Fibroblast of mammary gland (primary cell): ENCODE measurements around the gene KLHL7.

Source experiments
- DNase-seq: peaks from one replicate; pipeline ENCODE4 v3.0.0-alpha.2; 2010; ENCODE audit warnings: low read depth
- H3K4me3 ChIP-seq: 2 replicates; pipeline ENCODE4 v1.5.1; 2011; ENCODE audit warnings: low read depth, mild to moderate bottlenecking, low read length, moderate library complexity; ENCODE audit not compliant: control insufficient read depth
- TF ChIP-seq, protein P1 (sequence below): conservative IDR thresholded peaks from 2 replicates; pipeline ENCODE4 v1.5.1; 2011; ENCODE audit warnings: low read depth, low read length, inconsistent platforms; ENCODE audit not compliant: control insufficient read depth, insufficient read depth

KLHL7 gene

DNA sequence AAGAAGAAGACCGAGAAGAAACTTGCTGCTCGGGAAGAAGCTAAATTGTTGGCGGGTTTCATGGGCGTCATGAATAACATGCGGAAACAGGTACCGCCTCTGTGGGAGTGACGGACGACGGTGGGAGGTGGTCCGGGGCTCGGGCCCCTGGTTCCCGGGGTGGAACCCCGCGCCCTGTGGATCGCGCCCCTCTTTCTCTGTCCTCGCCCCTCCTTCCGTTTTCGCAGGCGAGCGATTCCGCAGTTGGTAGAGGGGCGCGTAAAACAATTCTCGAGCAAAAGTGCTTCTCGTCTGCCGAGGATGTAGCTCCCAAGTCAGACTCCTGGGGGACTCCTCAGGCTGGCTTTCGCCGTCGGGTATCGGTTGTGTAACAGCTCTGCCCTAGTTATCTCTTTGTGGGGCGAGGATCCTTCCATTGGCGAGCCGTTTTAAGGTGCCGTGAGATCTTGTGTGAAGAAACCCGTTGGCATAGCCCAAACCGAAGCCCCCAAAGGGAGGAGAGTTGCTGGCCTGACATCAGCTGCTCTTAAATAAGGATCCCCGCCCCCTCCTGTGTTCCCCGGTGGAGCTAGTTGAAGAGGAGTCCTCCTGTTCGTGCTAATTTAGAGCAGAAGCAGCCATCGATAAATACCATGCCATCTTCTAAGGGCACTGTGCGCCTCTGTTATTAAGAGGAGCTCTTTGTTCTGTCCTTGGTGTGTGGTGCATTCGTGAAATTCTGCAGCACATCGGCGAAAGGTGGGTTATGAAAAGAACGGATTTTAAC, 655 bp downstream of the KLHL7 start:
- TF ChIP-seq, protein P1, sequence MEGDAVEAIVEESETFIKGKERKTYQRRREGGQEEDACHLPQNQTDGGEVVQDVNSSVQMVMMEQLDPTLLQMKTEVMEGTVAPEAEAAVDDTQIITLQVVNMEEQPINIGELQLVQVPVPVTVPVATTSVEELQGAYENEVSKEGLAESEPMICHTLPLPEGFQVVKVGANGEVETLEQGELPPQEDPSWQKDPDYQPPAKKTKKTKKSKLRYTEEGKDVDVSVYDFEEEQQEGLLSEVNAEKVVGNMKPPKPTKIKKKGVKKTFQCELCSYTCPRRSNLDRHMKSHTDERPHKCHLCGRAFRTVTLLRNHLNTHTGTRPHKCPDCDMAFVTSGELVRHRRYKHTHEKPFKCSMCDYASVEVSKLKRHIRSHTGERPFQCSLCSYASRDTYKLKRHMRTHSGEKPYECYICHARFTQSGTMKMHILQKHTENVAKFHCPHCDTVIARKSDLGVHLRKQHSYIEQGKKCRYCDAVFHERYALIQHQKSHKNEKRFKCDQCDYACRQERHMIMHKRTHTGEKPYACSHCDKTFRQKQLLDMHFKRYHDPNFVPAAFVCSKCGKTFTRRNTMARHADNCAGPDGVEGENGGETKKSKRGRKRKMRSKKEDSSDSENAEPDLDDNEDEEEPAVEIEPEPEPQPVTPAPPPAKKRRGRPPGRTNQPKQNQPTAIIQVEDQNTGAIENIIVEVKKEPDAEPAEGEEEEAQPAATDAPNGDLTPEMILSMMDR, result peak; percentile 17
- peak overlapping the region; percentile 93 for H3K4me3 ChIP-seq
- peak; percentile 51 for DNase-seq

DNA sequence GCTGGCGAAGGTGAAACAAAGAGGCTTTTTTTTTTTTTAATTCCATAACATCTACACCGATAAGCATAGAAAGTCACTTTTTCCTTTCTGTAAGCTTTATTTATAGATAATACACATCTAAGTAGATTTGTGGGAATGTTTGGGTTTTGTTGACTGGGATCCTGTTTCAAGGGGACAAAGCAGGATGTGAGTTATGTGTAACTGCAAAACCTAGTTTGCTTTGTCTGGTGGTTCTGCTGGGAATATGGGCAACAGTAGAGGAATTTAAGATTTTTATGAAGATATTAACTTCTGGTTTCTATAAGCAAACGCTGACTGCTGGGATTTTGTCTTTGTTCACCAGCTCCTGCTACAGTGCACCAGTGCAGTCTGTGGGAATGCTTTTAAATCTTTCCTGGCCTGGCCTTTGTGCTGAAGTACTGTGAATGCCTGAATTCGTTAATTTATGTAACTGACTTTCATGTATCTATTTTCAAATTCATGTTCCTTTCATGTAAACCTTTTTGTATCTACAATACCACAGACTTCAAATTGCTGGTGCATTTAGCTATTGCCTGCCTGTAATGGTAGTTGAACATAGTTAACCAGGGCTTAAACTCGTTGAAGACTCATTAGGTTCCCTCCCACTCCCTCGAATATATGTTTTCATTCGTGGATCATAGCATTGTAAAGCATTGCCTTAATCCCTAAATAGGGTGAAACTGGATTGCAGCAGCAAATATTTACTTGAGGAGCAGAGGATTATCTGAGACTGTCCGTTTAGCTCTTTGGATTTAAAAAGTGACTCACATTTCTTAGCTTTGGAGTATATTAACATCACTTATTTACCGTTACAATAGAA, 1.5 kb downstream of the KLHL7 start:
- no peak for DNase-seq
- TF ChIP-seq, protein P1, result no peak
- H3K4me3 ChIP-seq, result peak overlapping the region; percentile 93

DNA sequence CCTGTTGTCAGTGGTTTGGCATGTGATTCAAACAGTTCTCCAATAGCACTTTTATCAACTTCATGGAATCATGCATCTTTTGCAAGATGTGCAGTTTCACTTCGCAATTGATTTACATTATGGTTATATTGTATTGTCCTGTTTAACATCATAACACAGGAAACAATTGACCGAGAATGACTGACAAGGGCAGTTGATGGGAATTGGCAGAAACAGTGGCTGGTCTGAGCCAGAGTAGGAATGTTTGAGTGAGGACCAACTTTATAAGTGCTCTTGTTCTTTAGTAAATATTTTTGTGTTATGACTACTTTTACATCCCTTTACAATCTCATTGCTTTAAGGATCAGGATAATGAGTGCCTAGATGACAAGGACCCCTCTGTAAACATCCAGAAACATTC, 2.2 kb downstream of the KLHL7 start:
- TF ChIP-seq, protein P1, result no peak

DNA sequence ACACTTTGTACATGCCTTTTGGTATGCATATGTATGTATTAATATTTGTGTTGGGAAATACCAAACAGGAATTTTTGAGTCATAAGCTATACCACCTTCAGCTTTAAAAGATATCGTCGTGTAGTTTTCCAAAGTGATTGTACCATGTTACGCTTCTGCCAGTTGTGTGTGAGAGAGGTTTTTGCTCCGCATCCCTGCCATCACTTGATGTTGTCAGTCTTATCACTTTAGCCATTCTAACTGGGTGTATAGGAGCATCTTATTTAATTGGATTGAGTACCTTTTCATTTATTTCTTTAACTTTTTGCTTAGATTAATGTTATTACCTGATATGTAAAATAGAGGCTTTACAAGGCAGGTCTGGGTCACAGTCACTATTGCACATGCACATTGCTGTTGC, 3.4 kb downstream of the KLHL7 start:
- H3K4me3 ChIP-seq, result no peak overlapping the region
- TF ChIP-seq, protein P1, result no peak
- DNase-seq, result no peak

More for the DNA sequence above, 2.2 kb downstream of the KLHL7 start:
- H3K4me3 ChIP-seq, result peak overlapping the region; percentile 93
- no peak for DNase-seq

DNA sequence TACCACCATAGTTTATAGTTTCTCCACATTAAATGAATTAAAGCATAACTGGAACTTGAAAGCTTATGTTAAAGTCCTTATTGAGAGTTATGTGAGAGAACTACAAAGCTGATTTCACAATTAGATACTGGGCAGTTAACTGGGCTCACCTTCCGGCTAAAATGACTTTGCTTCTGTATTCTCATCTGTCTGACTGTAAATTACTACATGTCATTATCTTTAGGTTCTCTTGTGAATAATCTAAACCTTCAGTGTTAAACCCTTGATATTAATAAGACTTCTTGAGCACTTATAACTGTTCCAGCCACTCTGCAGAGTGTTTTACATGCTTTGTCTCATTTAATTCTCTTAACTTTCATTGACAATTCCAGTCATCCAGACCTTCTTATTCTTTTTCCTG, 3.9 kb downstream of the KLHL7 start:
- no peak overlapping the region for H3K4me3 ChIP-seq
- TF ChIP-seq, protein P1, result no peak

DNA sequence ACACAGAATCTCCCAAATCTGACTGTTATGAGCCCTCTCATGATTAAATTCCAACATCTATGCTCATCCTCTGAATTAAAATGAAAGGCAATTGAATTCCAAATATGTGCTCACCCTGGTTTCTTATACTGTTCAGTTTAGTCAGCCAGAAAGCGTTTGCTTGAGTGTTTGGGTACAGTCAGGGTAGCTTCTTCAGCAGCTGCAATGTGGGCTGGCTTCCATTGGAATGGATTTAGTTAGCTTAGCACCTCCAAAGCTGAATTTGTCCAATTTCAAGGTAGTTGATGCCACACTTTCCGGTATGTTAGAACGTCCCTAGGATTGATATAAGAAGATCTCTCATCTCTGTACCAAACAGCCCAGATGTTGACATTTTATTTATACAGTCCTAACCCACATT, 9.3 kb downstream of the KLHL7 start:
- no peak for DNase-seq
- TF ChIP-seq, protein P1, result no peak
- no peak overlapping the region for H3K4me3 ChIP-seq

More for the DNA sequence above, 3.9 kb downstream of the KLHL7 start:
- DNase-seq, result no peak
